ENCODE data around the gene PTAFR.
A peak's percentile ranks its signal among the peaks of the same experiment; 100 is the strongest.

PTAFR gene

DNA sequence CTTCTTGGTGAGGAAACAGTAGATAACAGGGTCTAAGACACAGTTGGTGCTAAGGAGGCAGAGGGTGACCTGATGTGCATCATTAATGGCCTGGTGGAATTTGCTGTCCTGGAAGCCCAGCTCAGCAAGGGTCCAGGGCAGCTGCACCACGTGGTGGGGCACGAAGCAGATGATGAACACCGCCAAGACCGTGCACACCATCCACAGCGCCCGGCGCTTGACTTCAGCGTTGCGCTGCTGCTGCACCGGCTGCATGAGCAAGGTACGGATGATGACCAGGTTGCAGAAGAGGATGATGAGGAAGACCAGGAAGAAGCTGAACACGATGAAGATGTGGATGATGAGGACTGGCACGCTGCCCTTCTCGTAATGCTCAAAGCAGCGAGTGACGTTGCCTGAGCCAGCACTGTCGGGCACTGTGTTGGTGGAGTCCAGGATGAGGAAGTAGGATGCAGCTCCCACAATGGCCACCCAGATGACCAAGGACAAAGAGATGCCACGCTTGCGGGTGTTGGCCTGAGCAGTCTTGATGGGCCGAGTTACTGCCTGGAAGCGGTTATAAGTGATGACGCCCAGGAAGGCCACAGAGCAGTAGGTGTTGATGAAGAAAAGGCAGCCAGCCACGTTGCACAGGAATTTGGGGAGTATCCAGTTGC, 26.2 kb downstream of the PTAFR start:
- TF ChIP-seq, protein P1, sequence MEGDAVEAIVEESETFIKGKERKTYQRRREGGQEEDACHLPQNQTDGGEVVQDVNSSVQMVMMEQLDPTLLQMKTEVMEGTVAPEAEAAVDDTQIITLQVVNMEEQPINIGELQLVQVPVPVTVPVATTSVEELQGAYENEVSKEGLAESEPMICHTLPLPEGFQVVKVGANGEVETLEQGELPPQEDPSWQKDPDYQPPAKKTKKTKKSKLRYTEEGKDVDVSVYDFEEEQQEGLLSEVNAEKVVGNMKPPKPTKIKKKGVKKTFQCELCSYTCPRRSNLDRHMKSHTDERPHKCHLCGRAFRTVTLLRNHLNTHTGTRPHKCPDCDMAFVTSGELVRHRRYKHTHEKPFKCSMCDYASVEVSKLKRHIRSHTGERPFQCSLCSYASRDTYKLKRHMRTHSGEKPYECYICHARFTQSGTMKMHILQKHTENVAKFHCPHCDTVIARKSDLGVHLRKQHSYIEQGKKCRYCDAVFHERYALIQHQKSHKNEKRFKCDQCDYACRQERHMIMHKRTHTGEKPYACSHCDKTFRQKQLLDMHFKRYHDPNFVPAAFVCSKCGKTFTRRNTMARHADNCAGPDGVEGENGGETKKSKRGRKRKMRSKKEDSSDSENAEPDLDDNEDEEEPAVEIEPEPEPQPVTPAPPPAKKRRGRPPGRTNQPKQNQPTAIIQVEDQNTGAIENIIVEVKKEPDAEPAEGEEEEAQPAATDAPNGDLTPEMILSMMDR (IDR thresholded peaks at IDR 0.05; ENCODE audit: insufficient read depth, low read length, poor library complexity, severe bottlenecking): no peak
- TF ChIP-seq EZH2phosphoT487 (conservative IDR thresholded peaks at IDR 0.05; ENCODE audit: low read length): no peak
- Histone ChIP-seq H3K36me3 (ENCODE audit: low read length) (0 out of 2 replicates have a peak, but pooled peaks cover 3% of the 10 kb centered on the region), H3K27me3 (ENCODE audit: low read length) (no peaks in the 10 kb centered on the region), H3K27ac (ENCODE audit: low read depth, low read length) (peak overlapping the region; percentile 97), H4K20me1 (ENCODE audit: low read depth, low read length) (no peaks in the 10 kb centered on the region), H3K4me3 (ENCODE audit: insufficient read depth, low read length, poor library complexity, severe bottlenecking) (no peak overlapping the region), H3K4me2 (ENCODE audit: low read depth, low read length, poor library complexity, severe bottlenecking) (no peak overlapping the region), H3K9me3 (ENCODE audit: insufficient read depth, low read length) (no peaks in the 10 kb centered on the region), H3F3A (ENCODE audit: insufficient read depth) (peaks cover 64% of the 10 kb centered on the region), H3K9me2 (replicated peaks; ENCODE audit: insufficient read depth, low read length) (no peaks in the 10 kb centered on the region), H3K79me2 (ENCODE audit: insufficient read depth, low read length) (peaks cover 35% of the 10 kb centered on the region), H2AFZ (ENCODE audit: low read depth, low read length, severe bottlenecking) (no peak overlapping the region), H3K9ac (ENCODE audit: low read length) (no peak overlapping the region)

DNA sequence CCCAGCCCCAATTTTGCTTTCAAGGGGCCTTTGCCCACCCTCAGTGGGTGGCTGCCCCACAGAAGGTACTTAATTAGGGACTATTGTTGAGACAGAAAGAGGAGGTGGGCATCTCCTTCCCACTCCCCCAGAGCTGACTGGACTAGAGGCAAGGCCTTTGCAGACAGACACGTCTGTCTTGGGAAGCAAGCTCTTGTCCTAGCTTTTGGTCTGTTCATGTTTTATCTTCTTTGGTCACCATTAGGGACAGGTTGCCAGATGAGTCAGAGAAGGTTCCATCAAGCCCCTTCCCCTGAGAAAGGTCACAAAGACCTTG, 27.7 kb downstream of the PTAFR start:
- no peaks in the 10 kb centered on the region for H3K9me2 ChIP-seq (replicated peaks; ENCODE audit: insufficient read depth, low read length)
- no peaks in the 10 kb centered on the region for H4K20me1 ChIP-seq (ENCODE audit: low read depth, low read length)
- peaks cover 78% of the 10 kb centered on the region for H3F3A ChIP-seq (ENCODE audit: insufficient read depth)
- H3K79me2 ChIP-seq (ENCODE audit: insufficient read depth, low read length): peaks cover 27% of the 10 kb centered on the region
- no peak overlapping the region for H2AFZ ChIP-seq (ENCODE audit: low read depth, low read length, severe bottlenecking)
- peak overlapping the region; percentile 64 for H3K9ac ChIP-seq (ENCODE audit: low read length)
- 0 out of 2 replicates have a peak, but pooled peaks cover 3% of the 10 kb centered on the region for H3K36me3 ChIP-seq (ENCODE audit: low read length)
- peak overlapping the region; percentile 82 for H3K4me2 ChIP-seq (ENCODE audit: low read depth, low read length, poor library complexity, severe bottlenecking)
- TF ChIP-seq, protein P1 (IDR thresholded peaks at IDR 0.05; ENCODE audit: insufficient read depth, low read length, poor library complexity, severe bottlenecking): no peak
- TF ChIP-seq EZH2phosphoT487 (conservative IDR thresholded peaks at IDR 0.05; ENCODE audit: low read length): no peak
- H3K27me3 ChIP-seq (ENCODE audit: low read length): no peaks in the 10 kb centered on the region
- no peak overlapping the region for H3K4me3 ChIP-seq (ENCODE audit: insufficient read depth, low read length, poor library complexity, severe bottlenecking)
- no peaks in the 10 kb centered on the region for H3K9me3 ChIP-seq (ENCODE audit: insufficient read depth, low read length)
- peak overlapping the region; percentile 97 for H3K27ac ChIP-seq (ENCODE audit: low read depth, low read length)

GRCh38 chr1:28147264-28148094, 29.0 kb downstream of the PTAFR start:
- peaks cover 74% of the 10 kb centered on the region for H3F3A ChIP-seq (ENCODE audit: insufficient read depth)
- peak overlapping the region; percentile 38 for H3K4me3 ChIP-seq (ENCODE audit: insufficient read depth, low read length, poor library complexity, severe bottlenecking)
- H3K9me3 ChIP-seq (ENCODE audit: insufficient read depth, low read length): no peaks in the 10 kb centered on the region
- H3K4me2 ChIP-seq (ENCODE audit: low read depth, low read length, poor library complexity, severe bottlenecking): peak overlapping the region; percentile 82
- no peaks in the 10 kb centered on the region for H4K20me1 ChIP-seq (ENCODE audit: low read depth, low read length)
- no peaks in the 10 kb centered on the region for H3K9me2 ChIP-seq (replicated peaks; ENCODE audit: insufficient read depth, low read length)
- no peaks in the 10 kb centered on the region for H3K27me3 ChIP-seq (ENCODE audit: low read length)
- peak overlapping the region; percentile 64 for H3K9ac ChIP-seq (ENCODE audit: low read length)
- peak overlapping the region; percentile 97 for H3K27ac ChIP-seq (ENCODE audit: low read depth, low read length)
- H3K79me2 ChIP-seq (ENCODE audit: insufficient read depth, low read length): peaks cover 13% of the 10 kb centered on the region
- TF ChIP-seq EZH2phosphoT487 (conservative IDR thresholded peaks at IDR 0.05; ENCODE audit: low read length): no peak
- TF ChIP-seq, protein P1 (IDR thresholded peaks at IDR 0.05; ENCODE audit: insufficient read depth, low read length, poor library complexity, severe bottlenecking): no peak
- H2AFZ ChIP-seq (ENCODE audit: low read depth, low read length, severe bottlenecking): no peak overlapping the region
- 0 out of 2 replicates have a peak, but pooled peaks cover 3% of the 10 kb centered on the region for H3K36me3 ChIP-seq (ENCODE audit: low read length)
